Gastrocnemius medialis (tissue), 4 donors: ENCODE results near the gene CPM. TPM values are rescaled to one million over a fixed set of nuclear protein-coding genes. Genes with fewer than 3 reads are reported as not detected.
A peak's percentile ranks its signal among the peaks of the same experiment; 100 is the strongest.

Experiments used
- ATAC-seq, 2 donors: fragments of 150-250 bp; one replicate each; pipeline ENCODE4 v1.9.1; 2016
- DNase-seq, 2 donors: peaks; one replicate each; pipeline ENCODE4 v3.0.0-alpha.2; 2019
- H3K27ac ChIP-seq, 4 donors: fragments of 200-600 bp; sonication (generic); 1 replicate in 1 of 4; 2 replicates in 3 of 4; pipeline ENCODE4 v1.5.1; 2016 to 2018; ENCODE audit warnings: mild to moderate bottlenecking in 2 of 4, moderate library complexity in 1 of 4
- H3K27me3 ChIP-seq, 3 donors: fragments of 200-600 bp; sonication (generic) in 2 of 3; 1 replicate in 1 of 3; 2 replicates in 2 of 3; pipeline versions ENCODE4 v1.5.1 to v1.6.0; 2016 to 2019; ENCODE audit warnings: mild to moderate bottlenecking in 1 of 3, moderate library complexity in 1 of 3
- H3K36me3 ChIP-seq, 2 donors: fragments of 200-600 bp; sonication (generic) in 1 of 2; one replicate each; pipeline ENCODE4 v1.5.1; 2017 to 2018
- H3K4me1 ChIP-seq, 2 donors: fragments of 200-600 bp; sonication (generic) in 1 of 2; one replicate each; pipeline ENCODE4 v1.5.1; 2016 to 2017; ENCODE audit warnings: mild to moderate bottlenecking in 2 of 2
- H3K4me3 ChIP-seq, 4 donors: fragments of 200-600 bp; sonication (generic) in 3 of 4; 1 replicate in 1 of 4; 2 replicates in 3 of 4; pipeline ENCODE4 v1.5.1; 2016 to 2019; ENCODE audit warnings: mild to moderate bottlenecking in 2 of 4
- H3K9me3 ChIP-seq, 3 donors: fragments of 200-600 bp; sonication (generic) in 2 of 3; 1 replicate in 1 of 3; 2 replicates in 2 of 3; pipeline ENCODE4 v1.5.1; 2016 to 2019
- POLR2A ChIP-seq, 2 donors: fragments of 450-650 bp; IDR thresholded peaks; one replicate each; pipeline ENCODE4 v1.6.1; 2017; ENCODE audit warnings: antibody characterized with exemption in 2 of 2, mild to moderate bottlenecking in 2 of 2, moderate library complexity in 2 of 2
- in situ Hi-C, 4 donors: fragments of 200-750 bp; cut with MboI; loops; one replicate each; pipeline versions ENCODE4 v1.15.0 to v1.8.0; 2017; ENCODE audit warnings: low sequenced_read_pairs in 4 of 4
- intact Hi-C: fragments of 100-400 bp; cut with DNase I; formaldehyde crosslinking; loops from one replicate; pipeline ENCODE4 v1.15.1; 2023; ENCODE audit warnings: low total_unique reads
- total RNA-seq, 4 donors: library from RNA; depleted of rRNA; stranded (reverse); fragments of >200 nt; gene quantifications; one replicate each; pipeline versions ENCODE4 v1.1.0 to v1.2.3, GENCODE V29; 2016
- TF ChIP-seq, protein P1 (sequence below), 5 experiments: fragments of 450-650 bp in 3 of 5; fragments of 200-600 bp in 2 of 5; sonication (generic) in 2 of 5; IDR thresholded peaks in 4 of 5; conservative IDR thresholded peaks in 1 of 5; 1 replicate in 4 of 5; 2 replicates in 1 of 5; pipeline ENCODE4 v1.5.1; 2016 to 2019; ENCODE audit warnings: antibody characterized with exemption in 5 of 5, mild to moderate bottlenecking in 3 of 5, moderate library complexity in 3 of 5

The CPM gene
- total RNA-seq, 4 donors from 2014 or later: 12.9 to 78.4 (median 18.6) TPM

GRCh38 chr12:68806488-68807237 is 126.3 kb downstream of the CPM start:
- H3K27me3 ChIP-seq: no peaks in the 10 kb centered on the region
- peak overlapping the region; percentile 88 to 98 (median 96) for H3K4me3 ChIP-seq
- H3K9me3 ChIP-seq: no peaks in the 10 kb centered on the region
- no peak for TF ChIP-seq POLR2A (IDR thresholded peaks at IDR 0.05)
- TF ChIP-seq, protein P1, sequence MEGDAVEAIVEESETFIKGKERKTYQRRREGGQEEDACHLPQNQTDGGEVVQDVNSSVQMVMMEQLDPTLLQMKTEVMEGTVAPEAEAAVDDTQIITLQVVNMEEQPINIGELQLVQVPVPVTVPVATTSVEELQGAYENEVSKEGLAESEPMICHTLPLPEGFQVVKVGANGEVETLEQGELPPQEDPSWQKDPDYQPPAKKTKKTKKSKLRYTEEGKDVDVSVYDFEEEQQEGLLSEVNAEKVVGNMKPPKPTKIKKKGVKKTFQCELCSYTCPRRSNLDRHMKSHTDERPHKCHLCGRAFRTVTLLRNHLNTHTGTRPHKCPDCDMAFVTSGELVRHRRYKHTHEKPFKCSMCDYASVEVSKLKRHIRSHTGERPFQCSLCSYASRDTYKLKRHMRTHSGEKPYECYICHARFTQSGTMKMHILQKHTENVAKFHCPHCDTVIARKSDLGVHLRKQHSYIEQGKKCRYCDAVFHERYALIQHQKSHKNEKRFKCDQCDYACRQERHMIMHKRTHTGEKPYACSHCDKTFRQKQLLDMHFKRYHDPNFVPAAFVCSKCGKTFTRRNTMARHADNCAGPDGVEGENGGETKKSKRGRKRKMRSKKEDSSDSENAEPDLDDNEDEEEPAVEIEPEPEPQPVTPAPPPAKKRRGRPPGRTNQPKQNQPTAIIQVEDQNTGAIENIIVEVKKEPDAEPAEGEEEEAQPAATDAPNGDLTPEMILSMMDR (IDR thresholded peaks at IDR 0.05 in 4 of 5, conservative IDR thresholded peaks at IDR 0.05 in 1 of 5): no peak
- intact Hi-C loops: loop anchor here (5.0 to 10.0 kb wide), 4 partner anchors 194 to 1539 kb away; partner anchors contain the start of genes CAND1, CPSF6, MDM1 and RAP1B
- ATAC-seq (no peak), DNase-seq (no peak)
- H3K4me1 ChIP-seq: peaks cover 0 to 9% of the 10 kb centered on the region in 2 donors
- H3K36me3 ChIP-seq: peaks cover 0 to 19% of the 10 kb centered on the region in 2 donors
- in situ Hi-C loops: loop anchor here in 2 of 4 donors (5.0 to 25.0 kb wide), 2 partner anchors 59 to 444 kb away; partner anchors contain the start of gene SLC35E3 (in 1 of the 2)
- peak overlapping the region; percentile 97 to 99 (median 98) for H3K27ac ChIP-seq

DNA sequence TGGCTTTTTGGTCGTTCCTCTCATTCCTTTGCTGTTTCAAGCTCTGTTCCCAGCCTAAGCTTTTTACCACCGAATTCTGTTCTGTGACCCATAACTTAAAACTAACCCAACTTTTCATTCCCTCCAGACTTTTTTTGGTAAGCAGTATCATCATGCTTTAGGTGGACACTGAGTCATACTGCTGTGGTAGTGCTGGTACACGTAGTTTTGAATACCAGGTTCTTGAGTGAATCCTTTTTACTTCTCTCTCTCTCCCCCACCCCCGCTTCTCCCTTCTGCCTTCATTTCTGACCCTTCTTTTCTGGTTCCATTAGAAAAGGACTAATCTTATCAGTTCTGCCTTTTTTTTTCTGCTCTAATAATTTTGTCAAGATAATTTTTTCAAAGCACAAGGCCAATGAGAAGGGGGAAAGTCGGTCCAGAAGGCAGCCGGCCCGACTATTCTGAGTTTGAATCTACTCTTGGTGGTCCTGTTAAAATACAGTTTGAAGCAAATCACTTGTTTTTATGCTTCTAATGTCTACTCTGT is 127.3 kb downstream of the CPM start:
- H3K9me3 ChIP-seq: no peaks in the 10 kb centered on the region
- H3K36me3 ChIP-seq: peaks cover 0 to 12% of the 10 kb centered on the region in 2 donors
- peaks cover 0 to 3% of the 10 kb centered on the region in 2 donors for H3K4me1 ChIP-seq
- DNase-seq (no peak), ATAC-seq (no peak)
- no peak overlapping the region for H3K27ac ChIP-seq
- H3K4me3 ChIP-seq: no peak overlapping the region
- intact Hi-C loops: loop anchor here (5.0 to 10.0 kb wide), 4 partner anchors 193 to 1538 kb away; partner anchors contain the start of genes CAND1, CPSF6, MDM1 and RAP1B
- no peak for TF ChIP-seq POLR2A (IDR thresholded peaks at IDR 0.05)
- TF ChIP-seq, protein P1 (IDR thresholded peaks at IDR 0.05 in 4 of 5, conservative IDR thresholded peaks at IDR 0.05 in 1 of 5): no peak
- no peaks in the 10 kb centered on the region for H3K27me3 ChIP-seq
- in situ Hi-C loops: loop anchor here in 2 of 4 donors (5.0 to 25.0 kb wide), 2 partner anchors 58 to 443 kb away; partner anchors contain the start of gene SLC35E3 (in 1 of the 2)

- H3K9me3 ChIP-seq: no peaks in the 10 kb centered on the region
- ATAC-seq: no peak
- in situ Hi-C loops (loop anchor here in 2 of 4 donors (5.0 to 25.0 kb wide), 2 partner anchors 58 to 443 kb away; partner anchors contain the start of gene SLC35E3 (in 1 of the 2)), intact Hi-C loops (loop anchor here (5.0 to 10.0 kb wide), 4 partner anchors 193 to 1538 kb away; partner anchors contain the start of genes CAND1, CPSF6, MDM1 and RAP1B)
- peaks cover 0 to 3% of the 10 kb centered on the region in 2 donors for H3K4me1 ChIP-seq
- H3K4me3 ChIP-seq: no peak overlapping the region
- no peak for DNase-seq
- H3K27me3 ChIP-seq: no peaks in the 10 kb centered on the region
- TF ChIP-seq, protein P1 (IDR thresholded peaks at IDR 0.05 in 4 of 5, conservative IDR thresholded peaks at IDR 0.05 in 1 of 5): no peak
- TF ChIP-seq POLR2A (IDR thresholded peaks at IDR 0.05): no peak
- no peak overlapping the region for H3K27ac ChIP-seq
- peaks cover 0 to 5% of the 10 kb centered on the region in 2 donors for H3K36me3 ChIP-seq
Observed at GRCh38 chr12:68804657-68805591, 128.0 kb downstream of the CPM start.
